MM.1S (cell line): Measurements from ENCODE around the gene NINL.

Source experiments
- CTCF ChIP-seq: fragments of 300-600 bp; sonication (generic); IDR thresholded peaks from 2 replicates; pipeline ENCODE4 v1.5.1; 2016; ENCODE audit warnings: antibody characterized with exemption, low read length, mixed read lengths
- EZH2 ChIP-seq: fragments of 300-600 bp; sonication (generic); optimal IDR thresholded peaks from 2 replicates; pipeline ENCODE3; 2017; ENCODE audit warnings: low read depth, mild to moderate bottlenecking, antibody characterized with exemption, low read length, mixed read lengths
- EZH2phosphoT487 ChIP-seq: fragments of 300-600 bp; sonication (generic); IDR thresholded peaks from 2 replicates; pipeline ENCODE4 v1.6.1; 2018; ENCODE audit warnings: antibody characterized with exemption, low read length

- TF ChIP-seq EZH2 (no peak), CTCF (no peak), EZH2phosphoT487 (no peak)
Observed at GRCh38 chr20:25408170-25408547, 177.2 kb downstream of the NINL start.
